ENCODE measurements around the gene TTYH3. TPM values are rescaled to one million over a fixed set of nuclear protein-coding genes. Genes with fewer than 3 reads are reported as not detected.

The TTYH3 gene
- total RNA-seq, 2 donors from 2014 or later: 145 to 152 TPM

DNA sequence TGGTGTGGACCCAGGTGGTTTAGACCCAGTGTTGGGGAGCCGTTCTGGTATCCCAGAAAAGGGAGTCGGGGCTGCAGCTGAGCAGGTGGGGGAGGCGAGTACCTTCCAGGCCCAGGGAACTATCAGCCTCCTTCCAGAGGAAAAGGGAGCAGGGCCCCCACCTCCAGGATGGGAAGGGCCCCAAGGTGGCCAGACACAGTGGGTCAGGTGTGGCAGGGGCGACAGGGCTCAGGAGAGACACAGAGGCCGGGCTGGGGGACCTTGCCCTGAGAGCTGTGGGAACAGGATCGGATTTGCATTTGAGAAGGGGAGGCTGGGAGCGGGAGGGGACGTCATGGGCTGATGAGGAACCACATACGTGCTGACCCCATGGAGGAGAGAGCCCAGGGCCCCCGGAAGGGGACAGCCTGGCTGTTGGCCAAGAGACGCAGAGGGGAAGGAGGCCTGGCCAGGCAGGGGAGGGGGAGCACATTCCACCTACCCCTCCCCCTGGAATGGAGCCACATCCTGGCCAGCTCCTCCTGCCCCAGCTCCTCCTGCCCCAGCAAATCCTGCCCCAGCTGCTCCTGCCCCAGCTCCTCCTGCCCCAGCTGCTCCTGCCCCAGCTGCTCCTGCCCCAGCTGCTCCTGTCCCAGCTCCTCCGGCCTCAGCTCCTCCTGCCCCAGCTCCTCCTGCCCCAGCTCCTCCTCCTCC lies 9.7 kb upstream of the TTYH3 start:
- Histone ChIP-seq H3K27ac (ENCODE audit: low read depth, low read length) (peak overlapping the region; percentile 72), H3K36me3 (ENCODE audit: control insufficient read depth, insufficient read depth, low read length) (no peaks in the 10 kb centered on the region), H3K9me3 (ENCODE audit: control insufficient read depth, low read length) (no peaks in the 10 kb centered on the region), H3K9ac (ENCODE audit: extremely low read depth, low read length, poor library complexity, severe bottlenecking) (no peak overlapping the region), H3K27me3 (ENCODE audit: control insufficient read depth, insufficient read depth, low read length, poor library complexity, severe bottlenecking) (no peaks in the 10 kb centered on the region), H3K4me3 (ENCODE audit: low read length) (no peak overlapping the region), H3K4me1 (ENCODE audit: control insufficient read depth, insufficient read depth, low read length) (peaks cover 9% of the 10 kb centered on the region)
- DNase-seq: peak; percentile 91
- TF ChIP-seq, protein P1, sequence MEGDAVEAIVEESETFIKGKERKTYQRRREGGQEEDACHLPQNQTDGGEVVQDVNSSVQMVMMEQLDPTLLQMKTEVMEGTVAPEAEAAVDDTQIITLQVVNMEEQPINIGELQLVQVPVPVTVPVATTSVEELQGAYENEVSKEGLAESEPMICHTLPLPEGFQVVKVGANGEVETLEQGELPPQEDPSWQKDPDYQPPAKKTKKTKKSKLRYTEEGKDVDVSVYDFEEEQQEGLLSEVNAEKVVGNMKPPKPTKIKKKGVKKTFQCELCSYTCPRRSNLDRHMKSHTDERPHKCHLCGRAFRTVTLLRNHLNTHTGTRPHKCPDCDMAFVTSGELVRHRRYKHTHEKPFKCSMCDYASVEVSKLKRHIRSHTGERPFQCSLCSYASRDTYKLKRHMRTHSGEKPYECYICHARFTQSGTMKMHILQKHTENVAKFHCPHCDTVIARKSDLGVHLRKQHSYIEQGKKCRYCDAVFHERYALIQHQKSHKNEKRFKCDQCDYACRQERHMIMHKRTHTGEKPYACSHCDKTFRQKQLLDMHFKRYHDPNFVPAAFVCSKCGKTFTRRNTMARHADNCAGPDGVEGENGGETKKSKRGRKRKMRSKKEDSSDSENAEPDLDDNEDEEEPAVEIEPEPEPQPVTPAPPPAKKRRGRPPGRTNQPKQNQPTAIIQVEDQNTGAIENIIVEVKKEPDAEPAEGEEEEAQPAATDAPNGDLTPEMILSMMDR (conservative IDR thresholded peaks at IDR 0.05): no peak
- H3K27ac Mint-ChIP-seq: peak overlapping the region; percentile 84
- peaks cover 2% of the 10 kb centered on the region for H3K9me3 Mint-ChIP-seq
- H3K36me3 Mint-ChIP-seq (ENCODE audit: low read depth): no peaks in the 10 kb centered on the region
- H3K4me1 Mint-ChIP-seq: peaks cover 27% of the 10 kb centered on the region
- H3K27me3 Mint-ChIP-seq (ENCODE audit: insufficient read depth): no peaks in the 10 kb centered on the region
- WGBS, 2 experiments (ENCODE audit: insufficient coverage in 1 of 2, insufficient read length in 1 of 2): 32 to 68% methylated on average over 4 to 12 of the region's 12 CpGs
- H3K4me3 Mint-ChIP-seq: no peak overlapping the region

DNA sequence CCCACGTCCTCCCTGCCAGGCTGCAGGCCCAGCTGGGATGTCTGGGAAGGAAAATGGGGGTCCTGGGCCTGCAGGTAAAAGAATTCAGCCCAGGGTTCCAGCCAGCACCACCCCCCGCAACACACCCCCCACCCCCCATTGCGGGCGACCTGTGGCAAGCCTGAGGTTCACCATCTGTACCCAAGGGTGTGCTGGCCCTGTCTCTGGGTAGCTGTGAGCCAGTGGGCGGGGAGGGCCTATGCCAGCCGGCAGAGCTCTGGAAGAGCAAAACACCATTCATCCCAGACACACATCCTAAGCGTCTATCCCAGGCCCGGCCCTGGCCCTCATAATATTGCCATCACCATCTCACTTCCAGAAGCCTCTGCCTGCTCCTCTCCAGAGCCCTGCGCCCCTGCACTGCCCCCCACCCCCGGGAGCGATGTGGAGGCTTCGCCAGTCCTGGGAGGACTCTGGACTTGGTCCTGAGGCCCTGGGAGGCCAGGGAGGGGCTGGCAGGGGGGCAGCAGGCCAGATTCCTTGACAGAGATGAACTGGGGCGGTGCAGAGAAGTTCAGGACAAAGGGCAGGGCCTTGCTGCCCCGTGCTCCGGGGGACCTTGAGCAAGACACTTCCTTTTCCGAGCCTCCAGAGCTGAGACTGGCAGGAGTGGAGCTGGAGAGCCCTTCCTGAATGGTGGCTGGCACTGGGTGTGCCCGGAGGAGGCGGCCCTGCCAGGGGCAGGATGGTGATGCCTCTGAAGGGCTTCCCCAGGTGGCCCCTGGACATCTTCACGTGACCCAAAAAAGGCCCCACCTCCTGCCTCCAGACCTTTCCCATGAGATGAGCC lies 8.7 kb upstream of the TTYH3 start:
- Mint-ChIP-seq H3K36me3 (ENCODE audit: low read depth) (no peaks in the 10 kb centered on the region), H3K4me1 (peaks cover 19% of the 10 kb centered on the region), H3K27ac (no peak overlapping the region), H3K27me3 (ENCODE audit: insufficient read depth) (no peaks in the 10 kb centered on the region), H3K4me3 (no peak overlapping the region), H3K9me3 (peaks cover 2% of the 10 kb centered on the region)
- 60 to 91% methylated on average over 4 to 19 of the region's 19 CpGs for WGBS, 2 experiments (ENCODE audit: insufficient coverage in 1 of 2, insufficient read length in 1 of 2)
- no peaks in the 10 kb centered on the region for H3K9me3 ChIP-seq (ENCODE audit: control insufficient read depth, low read length)
- no peaks in the 10 kb centered on the region for H3K27me3 ChIP-seq (ENCODE audit: control insufficient read depth, insufficient read depth, low read length, poor library complexity, severe bottlenecking)
- TF ChIP-seq, protein P1 (conservative IDR thresholded peaks at IDR 0.05): no peak
- no peaks in the 10 kb centered on the region for H3K36me3 ChIP-seq (ENCODE audit: control insufficient read depth, insufficient read depth, low read length)
- no peak for DNase-seq
- no peak overlapping the region for H3K27ac ChIP-seq (ENCODE audit: low read depth, low read length)
- peaks cover 9% of the 10 kb centered on the region for H3K4me1 ChIP-seq (ENCODE audit: control insufficient read depth, insufficient read depth, low read length)
- no peak overlapping the region for H3K9ac ChIP-seq (ENCODE audit: extremely low read depth, low read length, poor library complexity, severe bottlenecking)
- H3K4me3 ChIP-seq (ENCODE audit: low read length): no peak overlapping the region

DNA sequence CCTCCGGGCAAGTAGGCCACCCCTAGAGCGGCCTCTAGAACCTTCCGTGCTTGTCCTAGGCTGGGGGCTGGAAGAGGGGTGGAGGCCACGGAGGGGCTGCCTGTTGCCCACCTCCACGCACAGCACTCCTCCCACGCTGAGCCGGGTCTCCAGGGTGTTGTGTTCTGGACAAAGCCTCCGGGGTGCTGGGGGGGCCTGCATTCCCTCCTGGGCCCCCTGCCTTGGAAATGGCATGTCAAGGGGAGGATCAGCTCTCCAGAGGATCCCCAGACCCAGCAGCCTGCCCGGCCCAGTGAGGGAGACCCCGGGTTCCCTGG lies 8.1 kb upstream of the TTYH3 start:
- Histone ChIP-seq H3K36me3 (ENCODE audit: control insufficient read depth, insufficient read depth, low read length) (no peaks in the 10 kb centered on the region), H3K27me3 (ENCODE audit: control insufficient read depth, insufficient read depth, low read length, poor library complexity, severe bottlenecking) (no peaks in the 10 kb centered on the region), H3K27ac (ENCODE audit: low read depth, low read length) (no peak overlapping the region), H3K9me3 (ENCODE audit: control insufficient read depth, low read length) (no peaks in the 10 kb centered on the region), H3K4me1 (ENCODE audit: control insufficient read depth, insufficient read depth, low read length) (peaks cover 7% of the 10 kb centered on the region), H3K4me3 (ENCODE audit: low read length) (no peak overlapping the region), H3K9ac (ENCODE audit: extremely low read depth, low read length, poor library complexity, severe bottlenecking) (no peak overlapping the region)
- peaks cover 15% of the 10 kb centered on the region for H3K4me1 Mint-ChIP-seq
- TF ChIP-seq, protein P1 (conservative IDR thresholded peaks at IDR 0.05): no peak
- peaks cover 2% of the 10 kb centered on the region for H3K9me3 Mint-ChIP-seq
- DNase-seq: no peak
- H3K36me3 Mint-ChIP-seq (ENCODE audit: low read depth): no peaks in the 10 kb centered on the region
- WGBS, 2 experiments (ENCODE audit: insufficient coverage in 1 of 2, insufficient read length in 1 of 2): 95 to 97% methylated on average over 4 to 10 of the region's 10 CpGs
- no peak overlapping the region for H3K4me3 Mint-ChIP-seq
- no peak overlapping the region for H3K27ac Mint-ChIP-seq
- no peaks in the 10 kb centered on the region for H3K27me3 Mint-ChIP-seq (ENCODE audit: insufficient read depth)

Measured in endodermal cell (in vitro differentiated cells).